Memory B cell (primary cell): ENCODE data around the gene EFS.

Experiments used
- ATAC-seq: fragments of 150-1000 bp; cut with Tn5 transposase; 2 replicates; pipeline ENCODE4 v1.10.0; 2021; ENCODE audit warnings: low read depth, mild to moderate bottlenecking, moderate library complexity
- DNase-seq, 2 donors: peaks; one replicate each; pipeline ENCODE4 v3.0.0; 2022; ENCODE audit warnings: low spot score in 2 of 2
- H3K27ac Mint-ChIP-seq: one replicate; pipeline ENCODE4 v1.8.0; 2022; ENCODE audit warnings: mild to moderate bottlenecking, moderate library complexity, mixed read lengths
- H3K27me3 Mint-ChIP-seq: one replicate; pipeline ENCODE4 v1.8.0; 2022; ENCODE audit warnings: mixed read lengths
- H3K36me3 Mint-ChIP-seq: one replicate; pipeline ENCODE4 v1.8.0; 2022; ENCODE audit warnings: mild to moderate bottlenecking, mixed read lengths
- H3K4me1 Mint-ChIP-seq: one replicate; pipeline ENCODE4 v1.8.0; 2022; ENCODE audit warnings: mixed read lengths
- H3K4me3 Mint-ChIP-seq: one replicate; pipeline ENCODE4 v1.8.0; 2022; ENCODE audit warnings: mild to moderate bottlenecking, moderate library complexity, mixed read lengths
- H3K9me3 Mint-ChIP-seq: one replicate; pipeline ENCODE4 v1.8.0; 2022; ENCODE audit warnings: mixed read lengths

Gene EFS

GRCh38 chr14:23378612-23379220, 13.7 kb upstream of the EFS start:
- Mint-ChIP-seq H3K4me1 (no peaks in the 10 kb centered on the region), H3K4me3 (no peak overlapping the region), H3K27me3 (peaks cover 13% of the 10 kb centered on the region), H3K27ac (no peak overlapping the region), H3K36me3 (no peaks in the 10 kb centered on the region), H3K9me3 (no peaks in the 10 kb centered on the region)
- ATAC-seq (no peak), DNase-seq (no peak)

GRCh38 chr14:23377573-23378563, 12.9 kb upstream of the EFS start:
- H3K36me3 Mint-ChIP-seq = no peaks in the 10 kb centered on the region
- ATAC-seq (no peak), DNase-seq (no peak)
- no peak overlapping the region for H3K4me3 Mint-ChIP-seq
- H3K27ac Mint-ChIP-seq = no peak overlapping the region
- peaks cover 13% of the 10 kb centered on the region for H3K27me3 Mint-ChIP-seq
- H3K9me3 Mint-ChIP-seq = no peaks in the 10 kb centered on the region
- no peaks in the 10 kb centered on the region for H3K4me1 Mint-ChIP-seq

DNA sequence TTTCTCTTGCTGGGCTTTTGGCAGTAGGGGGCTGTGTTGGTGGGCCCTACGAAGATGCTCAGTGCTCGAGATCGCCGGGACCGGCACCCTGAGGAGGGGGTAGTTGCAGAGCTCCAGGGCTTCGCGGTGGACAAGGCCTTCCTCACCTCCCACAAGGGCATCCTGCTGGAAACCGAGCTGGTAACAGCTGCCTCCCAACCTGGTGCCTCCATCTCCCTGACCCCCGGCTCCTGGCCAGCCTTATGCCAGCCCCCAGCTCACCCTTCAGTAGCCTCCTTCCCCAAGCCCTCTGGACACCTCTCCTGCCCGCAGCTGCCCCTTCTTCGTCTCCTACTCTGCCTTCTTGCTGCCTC, 12.2 kb upstream of the EFS start:
- Mint-ChIP-seq H3K36me3 (no peaks in the 10 kb centered on the region), H3K27me3 (peaks cover 12% of the 10 kb centered on the region), H3K4me3 (no peak overlapping the region), H3K4me1 (no peaks in the 10 kb centered on the region), H3K9me3 (no peaks in the 10 kb centered on the region), H3K27ac (no peak overlapping the region)
- no peak for ATAC-seq
- DNase-seq = no peak

- ATAC-seq = no peak
- Mint-ChIP-seq H3K27me3 (peaks cover 9% of the 10 kb centered on the region), H3K36me3 (no peaks in the 10 kb centered on the region), H3K27ac (no peak within 1 kb of the TSS), H3K4me3 (no peak within 1 kb of the TSS), H3K9me3 (no peaks in the 10 kb centered on the region), H3K4me1 (no peaks in the 10 kb centered on the region)
- DNase-seq = no peak
Measured at GRCh38 chr14:23376482-23377197, 11.7 kb upstream of the EFS start, which contains the start of gene CMTM5. TSS of gene CMTM5 (plus strand) at chr14:23377046. CDS start at chr14:23377252, 206 bp downstream.

DNA sequence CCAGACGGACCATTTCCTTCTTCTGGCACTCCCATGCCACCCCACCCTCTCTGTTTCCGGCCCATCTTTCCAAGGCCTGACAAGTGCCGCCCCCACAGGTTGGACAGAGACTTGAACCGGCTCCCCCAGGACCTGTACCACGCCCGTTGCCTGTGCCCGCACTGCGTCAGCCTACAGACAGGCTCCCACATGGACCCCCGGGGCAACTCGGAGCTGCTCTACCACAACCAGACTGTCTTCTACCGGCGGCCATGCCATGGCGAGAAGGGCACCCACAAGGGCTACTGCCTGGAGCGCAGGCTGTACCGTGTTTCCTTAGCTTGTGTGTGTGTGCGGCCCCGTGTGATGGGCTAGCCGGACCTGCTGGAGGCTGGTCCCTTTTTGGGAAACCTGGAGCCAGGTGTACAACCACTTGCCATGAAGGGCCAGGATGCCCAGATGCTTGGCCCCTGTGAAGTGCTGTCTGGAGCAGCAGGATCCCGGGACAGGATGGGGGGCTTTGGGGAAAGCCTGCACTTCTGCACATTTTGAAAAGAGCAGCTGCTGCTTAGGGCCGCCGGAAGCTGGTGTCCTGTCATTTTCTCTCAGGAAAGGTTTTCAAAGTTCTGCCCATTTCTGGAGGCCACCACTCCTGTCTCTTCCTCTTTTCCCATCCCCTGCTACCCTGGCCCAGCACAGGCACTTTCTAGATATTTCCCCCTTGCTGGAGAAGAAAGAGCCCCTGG, 10.7 kb upstream of the EFS start:
- H3K4me1 Mint-ChIP-seq = no peaks in the 10 kb centered on the region
- no peak overlapping the region for H3K27ac Mint-ChIP-seq
- ATAC-seq = no peak
- H3K4me3 Mint-ChIP-seq = no peak overlapping the region
- H3K27me3 Mint-ChIP-seq = peaks cover 10% of the 10 kb centered on the region
- H3K36me3 Mint-ChIP-seq = no peaks in the 10 kb centered on the region
- no peaks in the 10 kb centered on the region for H3K9me3 Mint-ChIP-seq
- no peak for DNase-seq

GRCh38 chr14:23373041-23373440, 8.1 kb upstream of the EFS start:
- H3K9me3 Mint-ChIP-seq = no peaks in the 10 kb centered on the region
- no peak overlapping the region for H3K4me3 Mint-ChIP-seq
- H3K27me3 Mint-ChIP-seq = peaks cover 10% of the 10 kb centered on the region
- H3K36me3 Mint-ChIP-seq = no peaks in the 10 kb centered on the region
- H3K27ac Mint-ChIP-seq = no peak overlapping the region
- H3K4me1 Mint-ChIP-seq = no peaks in the 10 kb centered on the region
- DNase-seq = no peak
- no peak for ATAC-seq

DNA sequence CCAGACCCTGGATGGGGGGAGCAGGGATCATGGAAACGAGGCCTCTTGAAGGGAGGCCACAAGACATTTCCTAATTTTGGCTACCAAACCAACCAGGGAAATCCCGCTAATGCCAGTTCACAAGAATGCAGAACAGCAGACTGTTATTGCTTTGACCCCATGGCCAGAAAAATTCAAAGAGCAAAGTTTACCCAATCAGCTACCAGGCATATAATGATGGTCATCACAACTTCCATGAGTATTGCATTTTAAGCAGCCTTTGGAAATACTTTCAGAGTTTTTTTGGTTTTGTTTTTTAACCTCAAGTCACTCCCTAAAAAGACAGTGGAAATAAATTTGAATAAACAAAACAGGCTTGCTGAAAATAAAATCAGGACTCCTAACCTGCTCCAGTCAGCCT, 7.5 kb upstream of the EFS start, which contains the start of gene IL25:
IL25 (plus strand) TSS at position 301 of the 400 bp plus-strand sequence.
- DNase-seq (no peak), ATAC-seq (no peak)
- Mint-ChIP-seq H3K36me3 (no peaks in the 10 kb centered on the region), H3K27me3 (peaks cover 12% of the 10 kb centered on the region), H3K27ac (no peak within 1 kb of the TSS), H3K9me3 (no peaks in the 10 kb centered on the region), H3K4me1 (no peaks in the 10 kb centered on the region), H3K4me3 (no peak within 1 kb of the TSS)

DNA sequence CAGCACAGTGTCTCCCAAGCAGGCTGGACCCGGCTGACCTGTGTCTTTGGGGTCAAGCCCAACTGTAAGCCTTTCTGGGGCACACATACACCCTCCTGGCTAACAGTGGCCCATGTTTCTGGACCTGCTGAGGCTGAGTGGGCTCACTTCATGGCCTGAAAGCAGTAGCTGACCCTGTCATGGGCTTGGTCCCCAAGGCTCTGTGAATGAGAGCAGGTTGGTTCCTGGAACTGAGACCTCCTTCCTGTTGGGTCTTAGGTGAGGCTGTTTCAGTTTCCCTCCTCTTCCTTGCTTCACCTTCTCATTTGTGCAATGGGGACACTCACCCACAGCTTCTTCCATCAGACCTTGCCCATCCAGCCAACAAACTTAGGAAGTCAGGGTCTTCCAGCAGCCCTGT, 6.9 kb upstream of the EFS start:
- H3K4me3 Mint-ChIP-seq = no peak overlapping the region

GRCh38 chr14:23370221-23370620, 5.2 kb upstream of the EFS start:
- no peak for DNase-seq
- peaks cover 22% of the 10 kb centered on the region for H3K27me3 Mint-ChIP-seq
- no peaks in the 10 kb centered on the region for H3K36me3 Mint-ChIP-seq
- no peak overlapping the region for H3K27ac Mint-ChIP-seq
- no peaks in the 10 kb centered on the region for H3K4me1 Mint-ChIP-seq
- no peaks in the 10 kb centered on the region for H3K9me3 Mint-ChIP-seq
- H3K4me3 Mint-ChIP-seq = no peak overlapping the region
- no peak for ATAC-seq

More for the DNA sequence above, 6.9 kb upstream of the EFS start:
- Mint-ChIP-seq H3K9me3 (no peaks in the 10 kb centered on the region), H3K27me3 (peaks cover 17% of the 10 kb centered on the region), H3K4me1 (no peaks in the 10 kb centered on the region), H3K27ac (no peak overlapping the region), H3K36me3 (no peaks in the 10 kb centered on the region)
- DNase-seq = no peak
- ATAC-seq = no peak

DNA sequence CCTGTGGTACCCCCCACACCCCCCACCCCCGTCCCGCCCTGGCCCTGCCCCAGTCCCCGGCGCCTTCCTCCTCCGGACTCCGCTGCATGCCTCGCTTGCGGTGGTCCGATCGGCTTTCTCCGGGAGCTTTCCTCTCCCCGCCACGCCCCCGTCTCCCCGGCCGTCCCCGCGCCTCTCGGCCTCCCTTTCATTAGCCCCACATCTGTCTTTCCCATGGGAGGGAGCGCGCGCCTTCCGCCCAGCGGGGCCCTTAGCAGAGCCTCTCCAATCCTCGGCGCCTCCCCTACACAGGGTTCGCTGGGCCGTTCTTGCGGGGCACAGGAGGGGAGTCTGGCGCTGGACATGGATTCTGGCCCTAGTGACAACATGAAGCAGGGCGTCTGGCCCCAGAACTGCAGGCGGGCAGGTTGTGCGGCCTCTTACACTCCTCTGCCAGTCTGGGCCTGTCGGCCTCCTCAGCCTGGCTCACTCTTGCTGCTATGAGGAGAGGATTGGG, 1.5 kb upstream of the EFS start:
- Mint-ChIP-seq H3K4me3 (no peak overlapping the region), H3K9me3 (no peaks in the 10 kb centered on the region), H3K4me1 (no peaks in the 10 kb centered on the region), H3K36me3 (no peaks in the 10 kb centered on the region), H3K27ac (no peak overlapping the region), H3K27me3 (peaks cover 25% of the 10 kb centered on the region)
- ATAC-seq = no peak
- no peak for DNase-seq

DNA sequence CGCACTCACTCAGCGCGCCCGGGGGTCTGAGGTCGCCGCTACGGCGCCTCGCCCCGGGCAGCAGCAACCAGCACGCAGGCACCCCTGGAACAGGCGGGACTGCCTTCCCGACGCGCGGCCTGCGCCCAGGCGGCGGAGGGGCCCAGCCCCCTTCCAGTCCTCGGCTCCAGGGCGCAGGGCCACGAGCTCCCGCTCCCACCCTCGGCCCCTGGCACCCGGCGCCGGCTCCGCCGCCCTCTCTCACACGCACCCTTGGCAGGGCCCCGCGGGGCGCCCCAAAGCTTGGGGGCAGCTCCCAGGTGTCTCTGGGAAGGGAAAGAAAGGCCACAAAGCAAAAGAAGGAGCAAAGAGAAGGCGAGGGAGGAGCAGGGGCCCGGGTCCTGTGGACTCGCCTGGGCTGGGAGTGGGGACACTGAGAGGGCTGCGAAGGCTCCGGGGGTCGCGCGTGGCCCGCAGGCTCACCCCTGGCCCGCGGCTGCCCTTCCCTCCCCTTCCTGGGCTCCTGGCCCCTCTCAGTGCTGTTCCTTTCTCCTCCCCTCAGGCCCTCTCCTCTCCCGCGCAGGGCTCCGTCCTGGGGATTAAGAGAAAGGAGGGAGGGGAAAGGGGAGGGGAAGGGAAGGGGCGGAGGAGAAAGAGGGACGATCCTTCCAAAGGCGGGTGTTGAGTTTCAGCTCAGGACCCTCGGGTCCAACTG, 907 bp upstream of the EFS start:
- H3K9me3 Mint-ChIP-seq = no peaks in the 10 kb centered on the region
- H3K27ac Mint-ChIP-seq = no peak overlapping the region
- peaks cover 23% of the 10 kb centered on the region for H3K27me3 Mint-ChIP-seq
- DNase-seq (no peak), ATAC-seq (no peak)
- H3K4me1 Mint-ChIP-seq = no peaks in the 10 kb centered on the region
- no peaks in the 10 kb centered on the region for H3K36me3 Mint-ChIP-seq
- no peak overlapping the region for H3K4me3 Mint-ChIP-seq

DNA sequence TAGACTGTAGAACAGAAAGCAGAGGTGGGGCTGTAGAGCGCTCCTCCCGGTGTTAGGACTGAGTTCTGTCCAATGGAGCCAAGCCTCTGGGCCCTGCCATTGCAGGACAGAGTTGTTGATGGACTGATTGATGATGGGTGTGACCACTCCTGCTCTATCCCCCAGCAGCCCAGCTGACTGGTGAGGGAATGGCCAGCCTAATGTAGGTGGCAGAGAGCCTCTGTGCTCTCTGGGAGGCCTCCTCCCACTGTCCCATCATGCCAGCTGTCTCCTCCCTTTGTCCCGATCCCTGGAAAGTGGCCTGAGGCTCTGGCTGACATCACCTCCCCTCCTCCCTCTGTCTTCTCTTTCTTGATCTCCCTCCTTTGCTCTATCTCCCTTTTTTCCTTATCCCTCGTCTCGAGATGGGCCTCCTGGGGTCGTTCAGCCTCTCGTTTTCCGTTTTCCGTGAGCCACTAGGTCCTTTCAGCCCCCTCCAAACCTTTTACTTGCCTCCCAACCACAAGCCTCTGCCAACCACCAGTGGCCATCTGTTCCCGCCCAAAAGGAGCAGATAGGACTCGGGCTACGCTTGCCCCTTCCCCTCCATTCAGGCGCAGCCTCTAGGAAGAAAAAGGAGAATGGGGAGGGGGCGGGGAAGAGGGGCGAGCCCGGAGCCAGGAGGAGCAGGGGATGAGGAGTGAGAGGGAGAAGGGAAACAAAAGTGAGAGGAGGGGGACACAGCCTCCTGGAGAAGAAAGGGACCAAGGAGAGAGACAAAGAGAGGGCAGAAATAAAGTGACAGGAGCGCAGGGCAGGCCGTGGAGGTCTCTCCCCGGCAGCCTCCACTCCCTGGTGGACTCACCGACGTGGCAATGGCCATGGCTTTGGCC, 572 bp downstream of the EFS start:
- DNase-seq (no peak), ATAC-seq (no peak)
- Mint-ChIP-seq H3K27me3 (peaks cover 27% of the 10 kb centered on the region), H3K4me3 (no peak overlapping the region), H3K27ac (no peak overlapping the region), H3K36me3 (no peaks in the 10 kb centered on the region), H3K9me3 (no peaks in the 10 kb centered on the region), H3K4me1 (no peaks in the 10 kb centered on the region)
